GM12878 (cell line): ENCODE results near the gene CAST. TPM values are rescaled to one million over a fixed set of nuclear protein-coding genes. Genes with fewer than 3 reads are reported as not detected.

Experiments used
- ATF2 ChIP-seq: IDR thresholded peaks from 2 replicates; pipeline ENCODE4 v1.6.1; 2012; ENCODE audit warnings: low read length, inconsistent platforms
- CTCF ChIP-seq, 3 experiments: IDR thresholded peaks in 2 of 3; conservative IDR thresholded peaks in 1 of 3; 2 replicates each; pipeline ENCODE4 v1.5.1; 2011; ENCODE audit warnings: low read depth in 3 of 3, low read length in 3 of 3, mild to moderate bottlenecking in 3 of 3, control low read depth in 2 of 3, moderate library complexity in 2 of 3, inconsistent platforms in 1 of 3, mixed read lengths in 1 of 3; ENCODE audit not compliant: control insufficient read depth in 2 of 3, insufficient read depth in 1 of 3; ENCODE audit errors: extremely low read depth in 1 of 3
- EGR1 ChIP-seq, 2 experiments: IDR thresholded peaks; 1 replicate in 1 of 2; 2 replicates in 1 of 2; pipeline ENCODE4 v1.6.1; 2011 to 2012; ENCODE audit warnings: low read depth in 2 of 2, low read length in 2 of 2, borderline replicate concordance in 1 of 2, mild to moderate bottlenecking in 1 of 2, moderate library complexity in 1 of 2
- FOXM1 ChIP-seq: IDR thresholded peaks from 2 replicates; pipeline ENCODE4 v1.6.1; 2012; ENCODE audit warnings: low read depth, mild to moderate bottlenecking, inconsistent platforms, low read length, moderate library complexity
- HDAC2 ChIP-seq: fragments of 200-600 bp; sonication (generic); IDR thresholded peaks from 2 replicates; pipeline ENCODE4 v1.6.1; 2017
- IKZF2 ChIP-seq, 2 experiments: fragments of 450-650 bp; IDR thresholded peaks; 2 replicates each; pipeline ENCODE4 v1.6.1; 2017; ENCODE audit warnings: mild to moderate bottlenecking in 2 of 2, moderate library complexity in 2 of 2
- MAX ChIP-seq: IDR thresholded peaks from 2 replicates; pipeline ENCODE4 v1.6.1; 2012; ENCODE audit warnings: low read depth, low read length, improper control_type of control experiment
- NFYB ChIP-seq: IDR thresholded peaks from 2 replicates; pipeline ENCODE4 v1.6.1; 2011; ENCODE audit warnings: low read depth, mild to moderate bottlenecking, low read length, improper control_type of control experiment, moderate library complexity; ENCODE audit not compliant: insufficient read depth
- NR2C1 ChIP-seq: fragments of 450-650 bp; IDR thresholded peaks from 2 replicates; pipeline ENCODE4 v1.6.1; 2017; ENCODE audit warnings: antibody characterized with exemption, mild to moderate bottlenecking, moderate library complexity
- PRDM15 ChIP-seq: fragments of 450-650 bp; formaldehyde crosslinking; IDR thresholded peaks from 2 replicates; pipeline ENCODE4 v1.4.0; 2020; ENCODE audit warnings: mild to moderate bottlenecking, moderate library complexity
- RAD21 ChIP-seq: IDR thresholded peaks from 2 replicates; pipeline ENCODE4 v1.6.1; 2011; ENCODE audit warnings: mild to moderate bottlenecking, low read depth, low read length, moderate library complexity; ENCODE audit not compliant: insufficient read depth
- RAD51 ChIP-seq: fragments of 450-650 bp; IDR thresholded peaks from 2 replicates; pipeline ENCODE4 v1.6.1; 2016; ENCODE audit warnings: moderate library complexity, mild to moderate bottlenecking, inconsistent platforms
- RB1 ChIP-seq: fragments of 450-650 bp; formaldehyde crosslinking; IDR thresholded peaks from 2 replicates; pipeline ENCODE4 v1.6.1; 2017; ENCODE audit warnings: mild to moderate bottlenecking, borderline replicate concordance
- RUNX3 ChIP-seq: IDR thresholded peaks from 2 replicates; pipeline ENCODE4 v1.6.1; 2012; ENCODE audit warnings: low read length, inconsistent platforms
- SP1 ChIP-seq: IDR thresholded peaks from one replicate; pipeline ENCODE4 v1.6.1; 2011; ENCODE audit warnings: low read depth, low read length
- STAT1 ChIP-seq: fragments of 450-650 bp; conservative IDR thresholded peaks from 2 replicates; pipeline ENCODE4 v1.6.1; 2014; ENCODE audit warnings: antibody characterized with exemption, mild to moderate bottlenecking
- TARDBP ChIP-seq: IDR thresholded peaks from 2 replicates; pipeline ENCODE4 v1.6.1; 2016; ENCODE audit warnings: borderline replicate concordance
- ZZZ3 ChIP-seq: IDR thresholded peaks from 2 replicates; pipeline ENCODE4 v1.6.1; 2011; ENCODE audit warnings: low read depth; ENCODE audit not compliant: control insufficient read depth, insufficient read length
- polyA plus RNA-seq, 11 experiments: library from polyadenylated mRNA; depleted of rRNA in 4 of 11; unstranded in 6 of 11; stranded (reverse) in 5 of 11; fragments of >200 nt; fragmentation: Nextera tagmentation in 4 of 11; fragmentation: Illumina TruSeq in 1 of 11; extraction: Ambion mirVana in 4 of 11; extraction: Trizol in 1 of 11; gene quantifications; 1 replicate in 1 of 11; 2 replicates in 10 of 11; pipeline versions ENCODE4 v1.2.1 to v1.2.3, GENCODE V29; 2011 to 2016; ENCODE audit warnings: inconsistent platforms in 2 of 11, missing spikeins in 2 of 11, low read depth in 1 of 11
- total RNA-seq, 4 experiments: library from RNA; depleted of rRNA in 3 of 4; stranded (reverse); fragments of >200 nt in 3 of 4; fragmentation: Illumina TruSeq in 1 of 4; extraction: Trizol in 1 of 4; gene quantifications; 2 replicates each; pipeline versions ENCODE4 v1.2.1 to v1.2.3, GENCODE V29; 2013 to 2021
- TF ChIP-seq, protein P1 (sequence below): IDR thresholded peaks from 2 replicates; pipeline ENCODE4 v1.6.1; 2011; ENCODE audit warnings: mild to moderate bottlenecking, low read depth, low read length, moderate library complexity; ENCODE audit not compliant: insufficient replicate concordance

The CAST gene
- total and polyA plus RNA-seq, 10 of the 15 experiments (the other 5 are each of a cell fraction or from before 2014, with no cell fraction given) = 31.7 to 140 (median 68.5) TPM

- TF ChIP-seq, protein P1, sequence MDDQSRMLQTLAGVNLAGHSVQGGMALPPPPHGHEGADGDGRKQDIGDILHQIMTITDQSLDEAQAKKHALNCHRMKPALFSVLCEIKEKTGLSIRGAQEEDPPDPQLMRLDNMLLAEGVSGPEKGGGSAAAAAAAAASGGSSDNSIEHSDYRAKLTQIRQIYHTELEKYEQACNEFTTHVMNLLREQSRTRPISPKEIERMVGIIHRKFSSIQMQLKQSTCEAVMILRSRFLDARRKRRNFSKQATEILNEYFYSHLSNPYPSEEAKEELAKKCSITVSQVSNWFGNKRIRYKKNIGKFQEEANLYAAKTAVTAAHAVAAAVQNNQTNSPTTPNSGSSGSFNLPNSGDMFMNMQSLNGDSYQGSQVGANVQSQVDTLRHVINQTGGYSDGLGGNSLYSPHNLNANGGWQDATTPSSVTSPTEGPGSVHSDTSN = no peak
- TF ChIP-seq CTCF (IDR thresholded peaks at IDR 0.05 in 2 of 3, conservative IDR thresholded peaks at IDR 0.05 in 1 of 3; ENCODE audit: control insufficient read depth in 2 of 3, extremely low read depth in 1 of 3, insufficient read depth in 1 of 3, low read depth in 3 of 3, low read length in 3 of 3) = peak; percentile 55 to 65 (median 56)
- no peak for TF ChIP-seq IKZF2 (IDR thresholded peaks at IDR 0.05)
- no peak for TF ChIP-seq HDAC2
- TF ChIP-seq SP1 = no peak
- TF ChIP-seq MAX = no peak
- TF ChIP-seq ZZZ3 = no peak
- no peak; the same call in 1 of the 2 replicates for TF ChIP-seq RB1
- TF ChIP-seq ATF2 = no peak
- TF ChIP-seq NFYB = no peak
- TF ChIP-seq STAT1 = no peak
- TF ChIP-seq EGR1 (IDR thresholded peaks at IDR 0.05; ENCODE audit: borderline replicate concordance in 1 of 2, low read depth in 2 of 2, low read length in 2 of 2) = no peak
- TF ChIP-seq NR2C1 = no peak
- TF ChIP-seq PRDM15 (CRISPR knock-in tag) = no peak
- peak; percentile 79 for TF ChIP-seq RAD21
- no peak for TF ChIP-seq TARDBP
- TF ChIP-seq FOXM1 = no peak
- no peak for TF ChIP-seq RAD51
- 0 out of 2 replicates have a peak, but pooled peaks have one; percentile 25 for TF ChIP-seq RUNX3
Measured at GRCh38 chr5:96687812-96688453, 25.8 kb downstream of the CAST start (continued).
